ENCODE results near the gene POC1A.

The POC1A gene

GRCh38 chr3:52108302-52109232 is 45.7 kb downstream of the POC1A start:
- 0 out of 2 replicates have a peak overlapping the region, but pooled peaks have one; percentile 0 for H3K4me3 ChIP-seq (ENCODE audit: low read depth, low read length)
- TF ChIP-seq CTCF (IDR thresholded peaks at IDR 0.05; ENCODE audit: insufficient read depth, low read length, missing control alignments), result peak; percentile 73
- POLR2A ChIA-PET, result interaction anchor here (0.9 to 1.2 kb wide), 3 partner anchors 13 to 104 kb away, joined by 3 to 5 read pairs (median 3); partner anchors contain the start of gene DUSP7
- DNase-seq (ENCODE audit: low read depth, low spot score), result no peak
- CTCF ChIA-PET, result interaction anchor here (0.6 to 21.9 kb wide), 24 partner anchors 8 to 134 kb away, joined by 3 to 779 read pairs (median 4); partner anchors contain the start of genes ABHD14A, ABHD14B and RPL29

DNA sequence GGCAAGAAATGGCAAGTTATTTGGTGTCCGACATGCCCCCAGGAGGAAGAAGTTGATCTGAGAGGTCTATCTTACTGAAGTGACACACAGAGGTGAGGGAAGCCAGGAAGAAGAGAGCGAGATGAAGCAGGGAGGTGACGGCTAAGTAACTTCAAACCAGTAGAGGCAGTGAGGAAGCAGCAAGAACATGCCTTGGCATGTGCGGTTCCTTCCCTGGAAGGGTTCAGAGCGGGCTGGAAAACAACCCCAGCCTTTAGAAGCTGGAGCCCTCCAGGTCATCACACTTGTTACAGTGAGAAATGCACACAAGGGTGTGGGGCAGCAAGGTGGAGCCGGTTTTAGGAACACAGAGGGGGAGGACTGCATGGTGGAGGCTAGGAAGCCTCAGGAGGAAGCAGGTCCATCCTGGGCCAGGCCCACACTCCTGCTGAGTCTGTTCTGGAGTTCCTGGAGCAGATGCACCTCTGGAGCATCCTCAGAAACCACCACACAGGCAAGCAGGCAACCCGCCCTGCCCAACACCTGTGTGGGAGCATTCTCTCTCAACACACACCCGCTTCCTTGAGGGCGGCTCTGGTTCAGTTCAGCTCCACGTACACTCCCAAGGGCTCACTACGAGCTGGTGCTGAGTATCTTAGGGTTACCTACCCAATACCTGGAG is 47.1 kb downstream of the POC1A start:
- CTCF ChIA-PET, result interaction anchor here (1.3 to 21.9 kb wide), 3 partner anchors 15 to 133 kb away, joined by 4 to 779 read pairs (median 120); partner anchors contain the start of genes ABHD14A and ABHD14B
- TF ChIP-seq CTCF (IDR thresholded peaks at IDR 0.05; ENCODE audit: insufficient read depth, low read length, missing control alignments), result no peak
- no peak overlapping the region for H3K4me3 ChIP-seq (ENCODE audit: low read depth, low read length)
- no peak for DNase-seq (ENCODE audit: low read depth, low spot score)
- POLR2A ChIA-PET, result no interaction called here

DNA sequence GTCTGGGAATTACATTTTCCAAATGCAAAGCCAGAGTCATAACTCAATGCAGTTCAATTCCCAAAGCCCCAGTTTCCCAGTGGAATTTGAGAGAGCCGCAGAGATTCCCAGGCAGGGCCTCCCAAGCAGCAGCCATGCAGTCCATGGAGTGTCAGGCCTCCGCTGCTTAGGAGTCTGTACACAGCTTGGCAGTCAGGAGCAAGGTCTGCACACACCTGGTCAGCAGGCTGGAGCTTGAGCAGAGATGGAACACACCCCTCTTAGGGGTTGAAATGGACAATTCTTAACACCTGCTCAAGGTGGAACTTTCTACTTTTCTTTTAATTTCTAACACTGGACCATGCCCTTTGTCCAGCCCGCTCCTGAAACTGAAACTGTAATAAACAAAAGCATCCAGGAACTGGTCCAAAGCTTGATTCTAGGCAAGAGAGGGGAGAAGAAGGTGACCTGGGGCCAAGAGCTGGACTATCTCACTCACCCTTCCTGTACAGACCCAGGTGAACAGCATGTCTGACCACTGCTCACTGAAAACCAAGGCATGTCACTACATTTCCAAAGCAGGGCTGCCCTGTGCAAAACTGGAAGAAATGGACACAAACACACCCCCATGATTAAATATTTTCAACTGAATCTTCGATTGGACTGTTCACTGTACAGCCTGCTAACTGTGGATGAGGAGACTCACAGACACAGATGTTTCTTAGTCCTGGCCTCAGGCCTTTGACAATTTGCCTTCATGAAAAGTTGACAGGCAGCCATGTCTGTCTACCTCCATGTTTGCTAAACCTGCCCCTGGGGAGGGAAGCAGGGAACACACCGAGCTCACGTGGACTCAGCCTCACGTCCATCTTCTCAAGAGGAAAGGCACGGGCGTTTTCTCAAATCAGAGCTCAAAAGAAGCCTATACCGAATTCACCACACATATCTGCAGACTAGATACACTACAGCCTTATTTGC is 49.3 kb downstream of the POC1A start:
- DNase-seq (ENCODE audit: low read depth, low spot score), result no peak
- CTCF ChIA-PET, result interaction anchor here (1.1 to 1.9 kb wide), 5 partner anchors 17 to 103 kb away, joined by 3 to 7 read pairs (median 5); partner anchors contain the start of gene DUSP7
- no peak overlapping the region for H3K4me3 ChIP-seq (ENCODE audit: low read depth, low read length)
- no peak for TF ChIP-seq CTCF (IDR thresholded peaks at IDR 0.05; ENCODE audit: insufficient read depth, low read length, missing control alignments)
- POLR2A ChIA-PET, result interaction anchor here (0.5 kb wide), 1 partner anchor 1870 kb away, joined by 3 read pairs; no protein-coding TSS in a partner anchor

DNA sequence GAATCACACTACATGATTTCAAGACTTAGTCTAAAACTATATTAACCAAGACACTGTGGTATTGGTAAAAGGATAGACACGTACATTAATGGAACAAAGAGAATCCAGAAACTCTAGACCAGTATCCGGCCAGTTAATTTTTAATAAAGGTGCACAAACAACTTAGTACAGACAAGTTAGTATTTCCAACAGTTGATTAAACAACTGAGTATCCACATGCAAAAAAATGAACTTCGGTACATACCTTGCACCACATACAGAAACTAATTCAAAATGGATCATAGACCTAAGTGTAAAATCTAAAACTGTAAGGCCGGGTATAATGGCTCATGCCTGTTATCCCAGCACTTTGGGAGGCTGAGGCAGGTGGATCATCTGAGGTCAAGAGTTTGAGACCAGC is 51.3 kb downstream of the POC1A start:
- DNase-seq (ENCODE audit: low read depth, low spot score), result no peak
- no peak overlapping the region for H3K4me3 ChIP-seq (ENCODE audit: low read depth, low read length)
- ChIA-PET POLR2A (no interaction called here), CTCF (no interaction called here)
- TF ChIP-seq CTCF (IDR thresholded peaks at IDR 0.05; ENCODE audit: insufficient read depth, low read length, missing control alignments), result no peak

DNA sequence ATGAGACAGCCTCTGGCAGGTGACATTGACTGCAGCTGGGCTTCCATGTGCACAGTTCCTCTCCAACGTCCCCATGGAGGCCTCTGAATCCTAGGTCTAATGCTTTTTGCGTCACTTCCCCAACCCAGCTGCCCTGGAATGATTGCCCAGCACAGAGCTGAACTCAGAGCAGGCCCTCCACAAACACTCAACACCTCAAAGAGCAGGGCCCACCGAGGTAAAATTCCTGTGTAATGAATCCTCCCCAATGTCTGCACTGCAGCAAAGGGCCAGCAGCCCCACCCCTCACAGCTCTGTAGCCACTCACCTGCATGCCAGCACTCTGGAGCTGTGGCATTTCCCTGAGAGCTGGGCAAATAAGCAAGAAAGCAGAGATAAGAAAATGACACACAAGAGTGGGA is 55.2 kb downstream of the POC1A start:
- ChIA-PET CTCF (interaction anchor here (1.2 to 3.0 kb wide), 4 partner anchors 24 to 95 kb away, joined by 3 to 13 read pairs (median 4); no protein-coding TSS in a partner anchor), POLR2A (no interaction called here)
- TF ChIP-seq CTCF (IDR thresholded peaks at IDR 0.05; ENCODE audit: insufficient read depth, low read length, missing control alignments), result no peak
- DNase-seq (ENCODE audit: low read depth, low spot score), result no peak
- H3K4me3 ChIP-seq (ENCODE audit: low read depth, low read length), result no peak overlapping the region
